Measurements from ENCODE around the gene PDE3B. TPM values are rescaled to one million over a fixed set of nuclear protein-coding genes. Genes with fewer than 3 reads are reported as not detected.

The PDE3B gene
- total RNA-seq, 2 donors from 2014 or later, result 17.4 to 64.6 TPM

DNA sequence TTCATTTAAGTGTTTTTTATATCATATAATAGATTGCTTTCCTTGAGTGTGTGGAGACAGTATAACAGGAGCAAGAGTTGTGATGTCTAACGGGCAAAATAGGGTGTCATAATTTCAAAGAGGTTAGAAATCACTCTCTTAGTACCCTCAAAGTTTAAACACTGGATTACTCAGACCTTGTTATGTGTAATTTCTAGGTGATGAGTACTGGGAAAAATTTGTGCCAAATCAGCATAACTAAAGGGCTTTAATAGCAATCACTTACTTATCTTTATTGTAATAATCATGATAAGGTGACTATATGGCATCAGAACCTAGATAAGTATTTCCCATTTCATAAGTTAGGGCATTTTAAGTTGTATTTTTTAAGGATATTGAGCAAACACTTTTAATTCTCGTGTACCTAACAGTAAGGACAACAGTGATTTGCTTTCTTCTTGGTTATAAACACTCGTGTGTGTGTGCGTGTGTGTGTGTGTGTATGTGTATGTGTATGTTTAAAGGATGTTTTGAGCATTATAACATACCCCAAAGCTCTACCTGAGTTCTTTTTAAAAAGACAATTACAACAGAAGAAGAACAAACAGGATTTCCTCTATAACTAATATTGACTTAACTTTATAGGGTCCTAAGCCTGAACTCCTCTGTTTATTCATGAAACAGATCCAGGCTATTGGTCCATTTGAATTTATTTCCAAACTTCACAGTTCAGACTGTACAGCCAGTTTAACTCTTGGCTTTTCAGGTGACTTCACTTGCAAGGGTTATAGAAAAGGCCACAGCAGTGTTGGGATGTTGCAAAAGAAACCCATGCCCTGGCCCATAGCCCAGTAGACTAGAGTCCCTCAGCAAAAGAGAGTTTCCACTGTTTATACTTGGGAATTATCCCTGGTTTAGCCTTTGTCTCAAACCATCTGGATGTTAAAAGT is 23.7 kb upstream of the PDE3B start:
- Histone ChIP-seq H3K36me3 (replicated peaks in 1 of 2; ENCODE audit: insufficient read depth in 1 of 2, low read depth in 2 of 2) (no peaks in the 10 kb centered on the region), H3K27ac (no peak overlapping the region), H3K27me3 (no peaks in the 10 kb centered on the region), H3K9me3 (no peaks in the 10 kb centered on the region), H3K4me1 (peaks cover 6% of the 10 kb centered on the region), H3K4me3 (no peak overlapping the region)
- DNase-seq, result no peak
- WGBS, 2 donors, result 82 to 86% methylated on average over 4 of the region's 4 CpGs
- TF ChIP-seq, protein P1, sequence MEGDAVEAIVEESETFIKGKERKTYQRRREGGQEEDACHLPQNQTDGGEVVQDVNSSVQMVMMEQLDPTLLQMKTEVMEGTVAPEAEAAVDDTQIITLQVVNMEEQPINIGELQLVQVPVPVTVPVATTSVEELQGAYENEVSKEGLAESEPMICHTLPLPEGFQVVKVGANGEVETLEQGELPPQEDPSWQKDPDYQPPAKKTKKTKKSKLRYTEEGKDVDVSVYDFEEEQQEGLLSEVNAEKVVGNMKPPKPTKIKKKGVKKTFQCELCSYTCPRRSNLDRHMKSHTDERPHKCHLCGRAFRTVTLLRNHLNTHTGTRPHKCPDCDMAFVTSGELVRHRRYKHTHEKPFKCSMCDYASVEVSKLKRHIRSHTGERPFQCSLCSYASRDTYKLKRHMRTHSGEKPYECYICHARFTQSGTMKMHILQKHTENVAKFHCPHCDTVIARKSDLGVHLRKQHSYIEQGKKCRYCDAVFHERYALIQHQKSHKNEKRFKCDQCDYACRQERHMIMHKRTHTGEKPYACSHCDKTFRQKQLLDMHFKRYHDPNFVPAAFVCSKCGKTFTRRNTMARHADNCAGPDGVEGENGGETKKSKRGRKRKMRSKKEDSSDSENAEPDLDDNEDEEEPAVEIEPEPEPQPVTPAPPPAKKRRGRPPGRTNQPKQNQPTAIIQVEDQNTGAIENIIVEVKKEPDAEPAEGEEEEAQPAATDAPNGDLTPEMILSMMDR (IDR thresholded peaks at IDR 0.05), result no peak
- no peak for TF ChIP-seq POLR2A (IDR thresholded peaks at IDR 0.05)
- intact Hi-C loops (cut with DNase I), result no loop called here
- no peak for ATAC-seq

DNA sequence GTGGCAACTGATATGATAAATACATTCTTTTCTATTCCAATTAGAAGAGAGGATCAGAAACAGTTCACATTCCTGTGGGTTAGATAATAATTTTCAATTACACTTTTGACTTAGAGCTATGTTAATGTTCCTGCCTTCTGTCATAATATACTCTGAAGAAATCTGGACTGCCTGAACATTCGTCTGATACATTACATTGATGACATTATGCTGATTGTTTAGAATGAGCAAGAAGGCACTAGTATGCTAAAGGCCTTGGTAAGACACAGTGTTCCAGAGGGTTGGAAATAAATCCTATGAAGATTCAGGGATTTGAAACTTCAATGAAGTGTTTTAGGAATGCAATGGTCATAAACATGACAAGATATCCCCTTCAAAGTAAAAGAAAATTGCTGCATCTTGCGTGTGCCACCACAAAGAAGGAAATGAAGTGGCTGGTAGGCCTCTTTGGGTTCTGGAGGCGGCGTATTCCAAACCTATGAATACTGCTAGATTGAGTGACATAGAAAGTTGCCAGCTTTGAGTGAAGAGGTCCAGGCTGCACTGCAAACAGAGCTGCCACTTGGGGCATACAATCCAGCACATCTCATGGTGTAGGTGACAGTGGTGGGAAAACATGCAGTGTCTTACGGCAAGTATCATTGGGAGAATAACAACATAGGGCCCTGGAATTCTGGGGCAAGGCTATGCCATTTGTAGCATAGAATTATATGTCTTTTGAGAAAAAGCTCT is 21.2 kb upstream of the PDE3B start:
- ATAC-seq (no peak), DNase-seq (no peak)
- no peak overlapping the region for H3K4me3 ChIP-seq
- no peaks in the 10 kb centered on the region for H3K27me3 ChIP-seq
- H3K36me3 ChIP-seq (replicated peaks in 1 of 2; ENCODE audit: insufficient read depth in 1 of 2, low read depth in 2 of 2), result no peaks in the 10 kb centered on the region
- TF ChIP-seq POLR2A (IDR thresholded peaks at IDR 0.05), result no peak
- TF ChIP-seq, protein P1 (IDR thresholded peaks at IDR 0.05), result no peak
- 81 to 87% methylated on average over 5 of the region's 5 CpGs for WGBS, 2 donors
- H3K9me3 ChIP-seq, result no peaks in the 10 kb centered on the region
- peaks cover 10% of the 10 kb centered on the region for H3K4me1 ChIP-seq
- no peak overlapping the region for H3K27ac ChIP-seq
- intact Hi-C loops (cut with DNase I), result no loop called here

DNA sequence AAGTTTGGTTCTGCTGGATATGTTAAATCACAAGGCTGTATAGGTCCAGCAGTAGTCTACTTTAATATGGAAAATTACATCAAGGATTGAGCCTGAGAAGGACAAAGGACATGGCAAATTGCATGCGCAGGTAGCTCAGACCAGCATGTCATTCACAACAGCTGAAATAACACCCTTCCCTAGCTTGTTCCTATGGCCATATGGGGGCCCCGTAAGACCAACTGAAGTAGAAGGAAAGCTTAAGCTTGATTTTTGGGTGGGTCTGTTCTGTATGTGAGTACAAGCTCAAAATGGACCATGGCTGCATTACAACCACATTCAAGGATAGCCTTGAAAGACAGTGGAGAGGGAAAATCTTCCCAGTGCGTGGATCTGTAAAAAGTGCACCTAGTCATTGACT is 20.6 kb upstream of the PDE3B start:
- intact Hi-C loops (cut with DNase I), result no loop called here
- DNase-seq (no peak), ATAC-seq (no peak)
- Histone ChIP-seq H3K27me3 (no peaks in the 10 kb centered on the region), H3K9me3 (no peaks in the 10 kb centered on the region), H3K4me3 (no peak overlapping the region), H3K27ac (no peak overlapping the region), H3K36me3 (replicated peaks in 1 of 2; ENCODE audit: insufficient read depth in 1 of 2, low read depth in 2 of 2) (no peaks in the 10 kb centered on the region), H3K4me1 (peaks cover 7% of the 10 kb centered on the region)
- TF ChIP-seq POLR2A (IDR thresholded peaks at IDR 0.05), result no peak
- TF ChIP-seq, protein P1 (IDR thresholded peaks at IDR 0.05), result no peak
- WGBS, 2 donors, result 88 to 92% methylated on average over 3 of the region's 3 CpGs

DNA sequence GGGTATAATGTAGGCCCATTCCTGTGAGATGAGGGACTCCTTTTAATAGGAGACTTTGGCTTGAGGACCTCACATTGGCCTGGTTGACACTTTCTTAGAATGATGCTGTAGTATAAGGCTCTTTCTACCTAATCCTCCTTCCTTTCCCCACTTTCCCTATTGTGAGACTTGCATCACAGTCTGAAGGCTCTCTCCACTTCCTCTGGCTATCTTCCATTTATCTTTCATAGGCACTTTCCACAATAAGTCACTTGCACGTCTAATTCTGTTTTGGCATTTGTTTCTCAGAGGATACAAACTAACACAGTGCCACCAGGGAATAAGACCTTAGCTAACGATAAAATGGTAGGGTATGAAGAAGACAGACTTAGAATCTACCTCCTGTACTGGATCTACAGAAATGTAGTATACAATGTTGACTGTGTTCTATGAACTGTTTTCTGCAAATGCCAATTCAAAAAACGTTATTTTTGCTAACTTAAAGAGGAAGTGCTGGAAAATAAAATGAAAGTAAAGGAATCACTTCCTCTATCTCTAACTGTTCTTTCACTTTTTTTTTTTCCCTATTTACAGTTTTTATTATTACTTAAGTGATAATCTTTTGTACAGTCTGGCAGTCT is 17.9 kb upstream of the PDE3B start:
- WGBS, 2 donors, result 38 to 62% methylated on average over 3 of the region's 3 CpGs
- TF ChIP-seq, protein P1 (IDR thresholded peaks at IDR 0.05), result no peak
- no peak for TF ChIP-seq POLR2A (IDR thresholded peaks at IDR 0.05)
- H3K4me1 ChIP-seq, result peaks cover 4% of the 10 kb centered on the region
- ATAC-seq (no peak), DNase-seq (no peak)
- intact Hi-C loops (cut with DNase I), result no loop called here
- no peaks in the 10 kb centered on the region for H3K9me3 ChIP-seq
- peak overlapping the region in 1 of 4 donors; percentile 53 for H3K27ac ChIP-seq
- no peaks in the 10 kb centered on the region for H3K27me3 ChIP-seq
- no peak overlapping the region for H3K4me3 ChIP-seq
- H3K36me3 ChIP-seq (replicated peaks in 1 of 2; ENCODE audit: insufficient read depth in 1 of 2, low read depth in 2 of 2), result no peaks in the 10 kb centered on the region
